ENCODE results near the gene SHROOM3.

GRCh38 chr4:76791479-76791878 lies 356.4 kb downstream of the SHROOM3 start:
- TF ChIP-seq GATA3 (IDR thresholded peaks at IDR 0.05; ENCODE audit: low read depth, low read length) (no peak), GATA2 (IDR thresholded peaks at IDR 0.05; ENCODE audit: low read depth, low read length) (no peak)

All from SH-SY5Y (cell line).